GM21786 (cell line): ENCODE results near the gene PALM3.
"Not testable (repeated sequence)": the region's sequence is repeated elsewhere in the genome, so short reads cannot be mapped to it uniquely, and the experiment has no call there.

ENCODE experiments used
- ATAC-seq: cut with Tn5 transposase; IDR thresholded peaks from one replicate; pipeline ENCODE4 v1.9.1; 2021; ENCODE audit not compliant: unreplicated experiment

Gene PALM3

GRCh38 chr19:14059652-14060155 is 2.2 kb downstream of the PALM3 start:
- ATAC-seq = no peak

- no peak for ATAC-seq
These were observed 2.8 kb downstream of the PALM3 start for GRCh38 chr19:14059093-14059480.

GRCh38 chr19:14058182-14059092 is 3.4 kb downstream of the PALM3 start:
- no peak for ATAC-seq

GRCh38 chr19:14056741-14057356 is 5.0 kb downstream of the PALM3 start:
- no peak for ATAC-seq

GRCh38 chr19:14056069-14056666 is 5.7 kb downstream of the PALM3 start:
- ATAC-seq = no peak

- ATAC-seq = no peak
These were observed 6.5 kb downstream of the PALM3 start for GRCh38 chr19:14055396-14055795.

GRCh38 chr19:14054721-14055120 is 7.2 kb downstream of the PALM3 start:
- no peak for ATAC-seq

- ATAC-seq = no peak
These were observed 7.8 kb downstream of the PALM3 start for GRCh38 chr19:14054099-14054498.

GRCh38 chr19:14053500-14053899 is 8.4 kb downstream of the PALM3 start:
- no peak for ATAC-seq

- no peak for ATAC-seq
These were observed 8.8 kb downstream of the PALM3 start for GRCh38 chr19:14053032-14053431.

- no peak for ATAC-seq
These were observed 9.4 kb downstream of the PALM3 start for GRCh38 chr19:14052470-14052869.

GRCh38 chr19:14051980-14052379 is 9.9 kb downstream of the PALM3 start:
- no peak for ATAC-seq

- ATAC-seq = not testable (repeated sequence)
These were observed 10.9 kb downstream of the PALM3 start for GRCh38 chr19:14050961-14051360.

GRCh38 chr19:14050512-14050911 is 11.4 kb downstream of the PALM3 start:
- ATAC-seq = no peak

- no peak for ATAC-seq
These were observed 13.3 kb downstream of the PALM3 start for GRCh38 chr19:14048443-14049153.

GRCh38 chr19:14047866-14048265 is 14.0 kb downstream of the PALM3 start:
- not testable (repeated sequence) for ATAC-seq

- not testable (repeated sequence) for ATAC-seq
These were observed 18.9 kb downstream of the PALM3 start for GRCh38 chr19:14042659-14043608.

- no peak for ATAC-seq
These were observed 22.7 kb downstream of the PALM3 start for GRCh38 chr19:14039181-14039580.

- no peak for ATAC-seq
These were observed 26.2 kb downstream of the PALM3 start for GRCh38 chr19:14035706-14036105.

- not testable (repeated sequence) for ATAC-seq
These were observed 26.7 kb downstream of the PALM3 start for GRCh38 chr19:14035159-14035558.
